Jurkat, Clone E6-1 (cell line): ENCODE measurements around the gene JARID2.

Experiments
- DNase-seq: peaks from one replicate; pipeline ENCODE4 v3.0.0-alpha.2; 2011; ENCODE audit warnings: low read depth, low spot score
- H3K4me3 ChIP-seq: 2 replicates; pipeline ENCODE4 v1.5.1; 2011; ENCODE audit warnings: mild to moderate bottlenecking, low read length, control low read depth, moderate library complexity

The JARID2 gene

GRCh38 chr6:15513131-15513771 lies 267.4 kb downstream of the JARID2 start:
- no peak overlapping the region for H3K4me3 ChIP-seq
- DNase-seq, result no peak

GRCh38 chr6:15513801-15514711 lies 268.2 kb downstream of the JARID2 start:
- H3K4me3 ChIP-seq, result no peak overlapping the region
- DNase-seq, result no peak

- H3K4me3 ChIP-seq, result no peak overlapping the region
- no peak for DNase-seq
Measured at GRCh38 chr6:15515226-15515625, 269.4 kb downstream of the JARID2 start.

- DNase-seq, result no peak
- H3K4me3 ChIP-seq, result no peak overlapping the region
Measured at GRCh38 chr6:15515660-15516375, 269.9 kb downstream of the JARID2 start.

- H3K4me3 ChIP-seq, result no peak overlapping the region
- no peak for DNase-seq
Measured at GRCh38 chr6:15516378-15516777, 270.5 kb downstream of the JARID2 start.

GRCh38 chr6:15516923-15517560 lies 271.2 kb downstream of the JARID2 start:
- DNase-seq, result no peak
- H3K4me3 ChIP-seq, result no peak overlapping the region

- H3K4me3 ChIP-seq, result no peak overlapping the region
Measured at GRCh38 chr6:15517600-15517999, 271.7 kb downstream of the JARID2 start.

GRCh38 chr6:15518057-15518456 lies 272.2 kb downstream of the JARID2 start:
- DNase-seq, result no peak
- no peak overlapping the region for H3K4me3 ChIP-seq

More at GRCh38 chr6:15517600-15517999, 271.7 kb downstream of the JARID2 start:
- DNase-seq, result no peak

GRCh38 chr6:15518878-15519277 lies 273.0 kb downstream of the JARID2 start:
- DNase-seq, result no peak
- H3K4me3 ChIP-seq, result no peak overlapping the region

- DNase-seq, result no peak
- H3K4me3 ChIP-seq, result no peak overlapping the region
Measured at GRCh38 chr6:15519681-15520080, 273.8 kb downstream of the JARID2 start.

GRCh38 chr6:15520626-15521203 lies 274.8 kb downstream of the JARID2 start:
- H3K4me3 ChIP-seq, result no peak overlapping the region
- DNase-seq, result no peak

- no peak for DNase-seq
Measured at GRCh38 chr6:15521582-15521981, 275.7 kb downstream of the JARID2 start.

GRCh38 chr6:15522026-15522425 lies 276.2 kb downstream of the JARID2 start:
- H3K4me3 ChIP-seq, result no peak overlapping the region
- DNase-seq, result no peak

More at GRCh38 chr6:15521582-15521981, 275.7 kb downstream of the JARID2 start:
- H3K4me3 ChIP-seq, result no peak overlapping the region

GRCh38 chr6:15522427-15522826 lies 276.6 kb downstream of the JARID2 start:
- H3K4me3 ChIP-seq, result no peak overlapping the region
- DNase-seq, result no peak

- no peak for DNase-seq
- no peak overlapping the region for H3K4me3 ChIP-seq
Measured at GRCh38 chr6:15522856-15523529, 277.1 kb downstream of the JARID2 start.

- DNase-seq, result no peak
- H3K4me3 ChIP-seq, result no peak overlapping the region
Measured at GRCh38 chr6:15523679-15524630, 278.1 kb downstream of the JARID2 start.

- H3K4me3 ChIP-seq, result no peak overlapping the region
- DNase-seq, result no peak
Measured at GRCh38 chr6:15524861-15525401, 279.1 kb downstream of the JARID2 start.
